K562 (cell line): ENCODE measurements around the gene RBM3. TPM values are rescaled to one million over a fixed set of nuclear protein-coding genes. Genes with fewer than 3 reads are reported as not detected.

ENCODE experiments used
- ATAC-seq: fragments of 200-7000 bp; cut with Tn5 transposase; 3 replicates; pipeline ENCODE4 v1.9.1; 2020; ENCODE audit warnings: moderate library complexity
- BruUV-seq: library from RNA; stranded (reverse); fragments of 400-500 nt; replicated peaks from 2 replicates; lab custom pipeline; 2021; lab: Mats Ljungman, UMichigan
- CTCF ChIA-PET: fragments of 300-600 bp; formaldehyde crosslinking; extraction: SDS; loops from one replicate; lab custom pipeline; 2021; ENCODE audit warnings: low intra/inter-chr PET ratio; lab: Yijun Ruan, JAX
- POLR2A ChIA-PET: fragments of 300-600, 350-650 bp; sonication (Branson Sonifier 250); formaldehyde crosslinking; extraction: SDS; loops from one replicate; lab custom pipeline; 2021; ENCODE audit warnings: antibody characterized with exemption, inconsistent platforms; lab: Yijun Ruan, JAX
- DNase-seq, 4 experiments: peaks; one replicate each; pipeline versions ENCODE4 v3.0.0 to v3.0.0-alpha.2; 2011 to 2018; ENCODE audit warnings: low spot score in 3 of 4, mixed read lengths in 3 of 4; ENCODE audit errors: extremely low read depth in 1 of 4
- FAIRE-seq: peaks from 2 replicates; lab custom pipeline; 2011; peaks lifted over from hg19 to GRCh38; lab: Jason Lieb, UNC
- H2AFZ ChIP-seq: 2 replicates; pipeline ENCODE4 v1.6.0; 2011; ENCODE audit warnings: low read depth, low read length, control low read depth, inconsistent platforms
- H3K27ac ChIP-seq: fragments of 200-600 bp; 3 replicates; pipeline ENCODE4 v1.8.0; 2011; ENCODE audit warnings: low read depth, mild to moderate bottlenecking, control low read depth, inconsistent platforms, low read length, moderate library complexity, mixed read lengths; ENCODE audit errors: extremely low read depth
- H3K27me3 ChIP-seq, 2 experiments: fragments of 300-600 bp in 1 of 2; 2 replicates in 1 of 2; 3 replicates in 1 of 2; pipeline versions ENCODE4 v1.6.0 to v1.8.0; 2011; ENCODE audit warnings: inconsistent platforms in 2 of 2, low read length in 2 of 2, mild to moderate bottlenecking in 1 of 2, mixed read lengths in 1 of 2, moderate library complexity in 1 of 2; ENCODE audit not compliant: control insufficient read depth in 2 of 2, insufficient read depth in 2 of 2
- H3K36me3 ChIP-seq: fragments of 300-600 bp; 3 replicates; pipeline ENCODE4 v1.8.0; 2011; ENCODE audit warnings: mild to moderate bottlenecking, low read length, inconsistent platforms; ENCODE audit not compliant: control insufficient read depth, insufficient read depth
- H3K4me1 ChIP-seq, 2 experiments: fragments of 200-600 bp in 1 of 2; replicated peaks in 1 of 2; 2 replicates in 1 of 2; 3 replicates in 1 of 2; pipeline versions ENCODE4 v1.5.1 to v1.8.0; 2011; ENCODE audit warnings: inconsistent platforms in 2 of 2, low read length in 2 of 2, mild to moderate bottlenecking in 1 of 2, mixed read lengths in 1 of 2, moderate library complexity in 1 of 2; ENCODE audit not compliant: control insufficient read depth in 2 of 2, insufficient read depth in 2 of 2
- H3K4me2 ChIP-seq: 2 replicates; pipeline ENCODE4 v1.6.1; 2011; ENCODE audit warnings: low read length, control low read depth, inconsistent platforms, mixed read lengths; ENCODE audit not compliant: insufficient read depth
- H3K4me3 ChIP-seq: fragments of 200-600 bp; sonication (generic), shearing (Covaris generic); 2 replicates; pipeline ENCODE4 v1.5.1; 2016; ENCODE audit warnings: control low read depth, inconsistent platforms
- H3K79me2 ChIP-seq: fragments of 200-600 bp; 3 replicates; pipeline ENCODE4 v1.8.0; 2011; ENCODE audit warnings: low read length, inconsistent platforms; ENCODE audit not compliant: control insufficient read depth, insufficient read depth
- H3K9ac ChIP-seq, 2 experiments: 2 replicates each; pipeline versions ENCODE4 v1.6.0 to v1.6.1; 2011; ENCODE audit warnings: low read depth in 2 of 2, low read length in 2 of 2, control low read depth in 1 of 2, inconsistent platforms in 1 of 2, mild to moderate bottlenecking in 1 of 2, mixed read lengths in 1 of 2; ENCODE audit not compliant: insufficient read depth in 1 of 2
- H3K9me1 ChIP-seq: one replicate; pipeline ENCODE4 v1.6.0; 2011; ENCODE audit warnings: inconsistent platforms, mild to moderate bottlenecking, low read length, moderate library complexity; ENCODE audit not compliant: control insufficient read depth, insufficient read depth
- H3K9me3 ChIP-seq: replicated peaks from 2 replicates; pipeline ENCODE4 v1.5.1; 2011; ENCODE audit warnings: low read depth, low read length, inconsistent platforms; ENCODE audit not compliant: control insufficient read depth, insufficient read depth
- H4K20me1 ChIP-seq: replicated peaks from 2 replicates; pipeline ENCODE4 v1.6.1; 2011; ENCODE audit warnings: low read length, inconsistent platforms, mixed read lengths; ENCODE audit not compliant: control insufficient read depth, insufficient read depth
- ATF7 ChIP-seq: fragments of 450-650 bp; IDR thresholded peaks from 2 replicates; pipeline ENCODE4 v1.7.1; 2014; ENCODE audit warnings: mild to moderate bottlenecking, moderate library complexity
- CBFA2T3 ChIP-seq: fragments of 450-650 bp; IDR thresholded peaks from 2 replicates; pipeline ENCODE4 v1.6.1; 2017
- CEBPG ChIP-seq, 3 experiments: fragments of 200-800 bp in 1 of 3; sonication (Bioruptor generic) in 1 of 3; sonication (generic) in 1 of 3; formaldehyde crosslinking in 1 of 3; IDR thresholded peaks in 2 of 3; conservative IDR thresholded peaks in 1 of 3; 2 replicates each; pipeline versions ENCODE4 v1.6.1 to v1.8.0; 2016 to 2022; ENCODE audit warnings: missing compliant biosample characterization in 2 of 3, missing genetic modification characterization in 2 of 3, mild to moderate bottlenecking in 1 of 3, missing genetic modification reagents in 1 of 3
- CXXC5 ChIP-seq: fragments of 250-450 bp; sonication (Bioruptor Pico); IDR thresholded peaks from 2 replicates; pipeline ENCODE4 v1.8.0; 2022; ENCODE audit warnings: inconsistent platforms, mild to moderate bottlenecking, moderate library complexity
- DACH1 ChIP-seq: fragments of 450-650 bp; IDR thresholded peaks from 2 replicates; pipeline ENCODE4 v1.6.1; 2018; ENCODE audit not compliant: partially characterized antibody
- EHMT2 ChIP-seq: fragments of 450-650 bp; IDR thresholded peaks from 2 replicates; pipeline ENCODE4 v1.6.1; 2018; ENCODE audit warnings: antibody characterized with exemption
- PTRF ChIP-seq: fragments of 450-650 bp; IDR thresholded peaks from 2 replicates; pipeline ENCODE4 v1.6.1; 2016; ENCODE audit warnings: mild to moderate bottlenecking, missing genetic modification characterization, missing compliant biosample characterization
- ZNF589 ChIP-seq: fragments of 200-800 bp; sonication (Bioruptor generic); IDR thresholded peaks from 2 replicates; pipeline ENCODE4 v1.6.1; 2016; ENCODE audit warnings: low read depth, missing genetic modification characterization, missing compliant biosample characterization
- WGBS: fragments of 100-300 bp; shearing (Covaris generic); methylation state at CpG from one replicate; pipeline ENCODE4 v1.1.6; 2016; ENCODE audit warnings: low coverage, mixed read lengths; ENCODE audit not compliant: insufficient coverage; ENCODE audit errors: missing lambda C conversion rate; 5-methylcytosine and 5-hydroxymethylcytosine counted together
- in situ Hi-C: fragments of 300-500 bp; cut with MboI; formaldehyde crosslinking; loops from 4 replicates; pipeline ENCODE4 v1.15.0; 2018; ENCODE audit warnings: inconsistent platforms, mixed read lengths
- intact Hi-C: fragments of 100-400 bp; cut with micrococcal nuclease; formaldehyde crosslinking; loops from 2 replicates; pipeline ENCODE4 v1.14.2; 2022
- polyA plus RNA-seq, 8 experiments: library from polyadenylated mRNA; depleted of rRNA in 4 of 8; stranded (reverse) in 5 of 8; unstranded in 3 of 8; fragments of >200 nt; fragmentation: Nextera tagmentation in 2 of 8; fragmentation: Illumina TruSeq in 1 of 8; extraction: Ambion mirVana in 2 of 8; extraction: Trizol in 1 of 8; gene quantifications; 2 replicates each; pipeline versions ENCODE4 v1.2.1 to v1.2.3, GENCODE V29; 2011 to 2014; ENCODE audit warnings: inconsistent platforms in 1 of 8, missing spikeins in 1 of 8
- total RNA-seq, 7 experiments: library from RNA; depleted of rRNA in 6 of 7; stranded (reverse); fragments of >200 nt in 6 of 7; fragmentation: Illumina TruSeq in 2 of 7; extraction: Trizol in 2 of 7; gene quantifications; 2 replicates each; pipeline versions ENCODE4 v1.2.1 to v1.2.3, GENCODE V29; 2011 to 2021; ENCODE audit warnings: low replicate concordance in 1 of 7
- TF ChIP-seq, protein P1 (sequence below), 2 experiments: fragments of 450-650 bp in 1 of 2; sonication (generic) in 1 of 2; formaldehyde crosslinking in 1 of 2; IDR thresholded peaks in 1 of 2; conservative IDR thresholded peaks in 1 of 2; 2 replicates each; pipeline versions ENCODE4 v1.6.1 to v1.8.1; 2016 to 2023; ENCODE audit warnings: mild to moderate bottlenecking in 2 of 2, moderate library complexity in 2 of 2, inconsistent platforms in 1 of 2, missing genetic modification reagents in 1 of 2
- TF ChIP-seq, protein P2 (sequence below): sonication (generic); formaldehyde crosslinking; IDR thresholded peaks from 2 replicates; pipeline ENCODE4 v1.9.0; 2022; ENCODE audit warnings: mild to moderate bottlenecking, missing genetic modification reagents

Gene RBM3
- total and polyA plus RNA-seq, 9 of the 15 experiments (the other 6 are each of a cell fraction or from before 2014, with no cell fraction given) = 70.3 to 272 (median 209) TPM

DNA sequence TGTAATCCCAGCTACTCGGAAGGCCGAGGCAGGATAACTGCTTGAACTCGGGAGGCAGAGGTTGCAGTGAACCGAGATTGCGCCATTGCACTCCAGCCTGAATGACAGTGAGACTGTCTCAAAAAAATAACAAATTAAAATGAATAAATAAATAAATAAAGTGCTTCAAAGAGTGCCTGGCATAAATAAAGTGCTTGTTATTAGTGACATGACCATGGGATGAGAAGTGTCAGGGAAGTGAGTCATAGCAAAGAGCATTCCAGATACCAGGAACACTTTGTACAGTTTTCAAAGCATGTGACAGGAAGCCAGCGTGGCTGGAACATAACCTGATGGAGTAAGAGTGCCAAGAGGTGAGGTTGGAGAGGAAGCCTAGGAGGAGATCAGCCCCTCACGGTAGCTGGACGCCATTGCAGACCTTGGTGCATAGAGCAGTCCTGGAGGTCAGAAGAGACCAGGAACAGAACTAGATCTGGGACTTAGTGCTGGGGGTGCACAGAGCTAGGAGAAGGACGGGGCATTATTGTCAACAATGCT is 17.0 kb downstream of the RBM3 start:
- no TSS peak for BruUV-seq
- H2AFZ ChIP-seq = peak overlapping the region; percentile 97
- no peaks in the 10 kb centered on the region for H3K9me3 ChIP-seq
- peak overlapping the region; percentile 11 to 51; a peak in 3 of 4 replicates for H3K9ac ChIP-seq
- H3K9me1 ChIP-seq = no peaks in the 10 kb centered on the region
- H3K4me3 ChIP-seq = peak overlapping the region; percentile 32; the same call in 1 of the 2 replicates
- intact Hi-C loops = no loop called here
- no peaks in the 10 kb centered on the region for H3K27me3 ChIP-seq
- ChIA-PET POLR2A (interaction anchor here (1.2 to 1.7 kb wide), 3 partner anchors 10 to 52 kb away, joined by 4 to 8 read pairs (median 6); partner anchors contain the start of gene TBC1D25), CTCF (no interaction called here)
- DNase-seq (peak in 2 of 4 experiments; percentile 26 to 56), FAIRE-seq (peak; percentile 60), ATAC-seq (peak; percentile 80)
- H3K4me2 ChIP-seq = peak overlapping the region; percentile 81
- H3K79me2 ChIP-seq = peaks cover 33% of the 10 kb centered on the region; the same call in 2 of the 3 replicates
- peak overlapping the region; percentile 72 for H3K27ac ChIP-seq
- H4K20me1 ChIP-seq = no peaks in the 10 kb centered on the region
- 51% methylated on average over 9 of the region's 9 CpGs for WGBS
- peaks cover 14 to 28% of the 10 kb centered on the region in 2 experiments for H3K4me1 ChIP-seq
- H3K36me3 ChIP-seq = no peaks in the 10 kb centered on the region; the same call in 2 of the 3 replicates
- in situ Hi-C loops = no loop called here
- TF ChIP-seq, protein P1, sequence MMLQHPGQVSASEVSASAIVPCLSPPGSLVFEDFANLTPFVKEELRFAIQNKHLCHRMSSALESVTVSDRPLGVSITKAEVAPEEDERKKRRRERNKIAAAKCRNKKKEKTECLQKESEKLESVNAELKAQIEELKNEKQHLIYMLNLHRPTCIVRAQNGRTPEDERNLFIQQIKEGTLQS (IDR thresholded peaks at IDR 0.05) = peak; percentile 56
- TF ChIP-seq, protein P1 (CRISPR knock-in tag; conservative IDR thresholded peaks at IDR 0.05) = no peak
- TF ChIP-seq PTRF (tag) = no peak
- peak; percentile 58; the same call in 1 of the 2 replicates for TF ChIP-seq ZNF589
- 0 out of 2 replicates have a peak, but pooled peaks have one; percentile 21 for TF ChIP-seq ATF7
- TF ChIP-seq, protein P2, sequence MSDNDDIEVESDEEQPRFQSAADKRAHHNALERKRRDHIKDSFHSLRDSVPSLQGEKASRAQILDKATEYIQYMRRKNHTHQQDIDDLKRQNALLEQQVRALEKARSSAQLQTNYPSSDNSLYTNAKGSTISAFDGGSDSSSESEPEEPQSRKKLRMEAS (CRISPR knock-in tag) = no peak
- 0 out of 2 replicates have a peak, but pooled peaks have one; percentile 9 for TF ChIP-seq CEBPG (CRISPR knock-in tag; IDR thresholded peaks at IDR 0.05)
- peak; percentile 30 to 34; a peak in 1 of 4 replicates for TF ChIP-seq CEBPG (tag; conservative IDR thresholded peaks at IDR 0.05 in 1 of 2, IDR thresholded peaks at IDR 0.05 in 1 of 2)
- TF ChIP-seq DACH1 = no peak
- 0 out of 2 replicates have a peak, but pooled peaks have one; percentile 1 for TF ChIP-seq CBFA2T3
- 0 out of 2 replicates have a peak, but pooled peaks have one; percentile 18 for TF ChIP-seq EHMT2
- TF ChIP-seq CXXC5 = 0 out of 2 replicates have a peak, but pooled peaks have one; percentile 15
